Sigmoid colon (tissue), 4 donors: ENCODE measurements around the gene GRB10.

ENCODE experiments used
- EP300 ChIP-seq, 4 donors: sonication (generic); formaldehyde crosslinking; IDR thresholded peaks; one replicate each; pipeline ENCODE4 v1.6.1; 2017; ENCODE audit warnings: antibody characterized with exemption in 4 of 4
- POLR2A ChIP-seq, 2 donors: fragments of 450-650 bp; IDR thresholded peaks; one replicate each; pipeline ENCODE4 v1.6.1; 2016; ENCODE audit warnings: antibody characterized with exemption in 2 of 2, mild to moderate bottlenecking in 2 of 2, moderate library complexity in 2 of 2
- POLR2AphosphoS5 ChIP-seq, 4 donors: sonication (generic); formaldehyde crosslinking; IDR thresholded peaks; one replicate each; pipeline ENCODE4 v1.6.1; 2017; ENCODE audit warnings: antibody characterized with exemption in 4 of 4
- TF ChIP-seq, protein P1 (sequence below), 4 experiments: fragments of 450-650 bp in 3 of 4; fragments of 200-600 bp in 1 of 4; IDR thresholded peaks; one replicate each; pipeline ENCODE4 v1.5.1; 2016 to 2019; ENCODE audit warnings: antibody characterized with exemption in 4 of 4, mild to moderate bottlenecking in 3 of 4, moderate library complexity in 2 of 4

DNA sequence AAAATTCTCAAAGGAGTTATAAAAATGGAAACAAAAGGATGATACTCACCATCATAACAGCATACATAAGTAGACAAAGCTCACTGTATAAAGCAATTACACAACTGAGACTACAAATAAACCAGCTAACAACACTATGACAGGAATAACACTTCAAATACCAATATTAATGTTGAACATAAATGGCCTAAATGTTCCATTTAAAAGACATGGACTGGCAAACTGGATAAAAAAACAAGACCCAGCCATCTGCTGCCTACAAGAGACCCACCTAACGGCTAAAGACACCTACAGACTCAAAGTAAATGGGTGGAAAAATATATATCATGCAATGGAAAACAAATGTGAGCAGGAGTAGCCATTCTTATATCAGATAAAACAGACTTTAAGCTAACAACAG, 148.3 kb downstream of the GRB10 start:
- TF ChIP-seq POLR2AphosphoS5 (IDR thresholded peaks at IDR 0.05) (no peak), POLR2A (IDR thresholded peaks at IDR 0.05) (no peak), EP300 (IDR thresholded peaks at IDR 0.05) (no peak)
- TF ChIP-seq, protein P1, sequence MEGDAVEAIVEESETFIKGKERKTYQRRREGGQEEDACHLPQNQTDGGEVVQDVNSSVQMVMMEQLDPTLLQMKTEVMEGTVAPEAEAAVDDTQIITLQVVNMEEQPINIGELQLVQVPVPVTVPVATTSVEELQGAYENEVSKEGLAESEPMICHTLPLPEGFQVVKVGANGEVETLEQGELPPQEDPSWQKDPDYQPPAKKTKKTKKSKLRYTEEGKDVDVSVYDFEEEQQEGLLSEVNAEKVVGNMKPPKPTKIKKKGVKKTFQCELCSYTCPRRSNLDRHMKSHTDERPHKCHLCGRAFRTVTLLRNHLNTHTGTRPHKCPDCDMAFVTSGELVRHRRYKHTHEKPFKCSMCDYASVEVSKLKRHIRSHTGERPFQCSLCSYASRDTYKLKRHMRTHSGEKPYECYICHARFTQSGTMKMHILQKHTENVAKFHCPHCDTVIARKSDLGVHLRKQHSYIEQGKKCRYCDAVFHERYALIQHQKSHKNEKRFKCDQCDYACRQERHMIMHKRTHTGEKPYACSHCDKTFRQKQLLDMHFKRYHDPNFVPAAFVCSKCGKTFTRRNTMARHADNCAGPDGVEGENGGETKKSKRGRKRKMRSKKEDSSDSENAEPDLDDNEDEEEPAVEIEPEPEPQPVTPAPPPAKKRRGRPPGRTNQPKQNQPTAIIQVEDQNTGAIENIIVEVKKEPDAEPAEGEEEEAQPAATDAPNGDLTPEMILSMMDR (IDR thresholded peaks at IDR 0.05): no peak
